GM23338 (cell line): ENCODE data around the gene TEAD2. TPM values are rescaled to one million over a fixed set of nuclear protein-coding genes. Genes with fewer than 3 reads are reported as not detected.

Experiments
- ATAC-seq: fragments of 200-7000 bp; cut with Tn5 transposase; 3 replicates; pipeline ENCODE4 v1.9.1; 2020
- DNase-seq: peaks from one replicate; pipeline ENCODE4 v3.0.0-alpha.2; 2015; ENCODE audit warnings: low spot score
- H2AFZ ChIP-seq: fragments of 200-600 bp; sonication (generic); 2 replicates; pipeline ENCODE4 v1.8.0; 2016; ENCODE audit warnings: antibody characterized with exemption, mild to moderate bottlenecking, moderate library complexity
- H3F3A ChIP-seq: fragments of 200-600 bp; sonication (generic); replicated peaks from 2 replicates; pipeline ENCODE4 v1.8.0; 2017; ENCODE audit warnings: antibody characterized with exemption, mixed run types, low read depth
- H3K27ac ChIP-seq: fragments of 200-600 bp; sonication (generic); 2 replicates; pipeline ENCODE4 v1.6.1; 2016; ENCODE audit warnings: low read depth
- H3K27me3 ChIP-seq: fragments of 200-600 bp; sonication (generic); 2 replicates; pipeline ENCODE4 v1.8.0; 2016; ENCODE audit warnings: mild to moderate bottlenecking, mixed run types, moderate library complexity; ENCODE audit not compliant: insufficient read depth
- H3K36me3 ChIP-seq: fragments of 200-600 bp; sonication (generic); 2 replicates; pipeline ENCODE4 v1.8.0; 2016; ENCODE audit warnings: mild to moderate bottlenecking; ENCODE audit not compliant: insufficient read depth
- H3K4me1 ChIP-seq: fragments of 200-600 bp; sonication (generic); 2 replicates; pipeline ENCODE4 v1.8.0; 2016; ENCODE audit warnings: mild to moderate bottlenecking, moderate library complexity; ENCODE audit not compliant: insufficient read depth
- H3K4me2 ChIP-seq: fragments of 200-600 bp; sonication (generic); 2 replicates; pipeline ENCODE4 v1.7.1; 2017; ENCODE audit warnings: mixed run types
- H3K4me3 ChIP-seq: fragments of 200-600 bp; sonication (generic); 2 replicates; pipeline ENCODE4 v1.6.1; 2016; ENCODE audit warnings: mixed run types
- H3K79me2 ChIP-seq: fragments of 200-600 bp; sonication (generic); replicated peaks from 2 replicates; pipeline ENCODE4 v1.8.0; 2017; ENCODE audit warnings: mild to moderate bottlenecking; ENCODE audit not compliant: insufficient read depth
- H3K9me2 ChIP-seq: fragments of 200-600 bp; sonication (generic); 2 replicates; pipeline ENCODE4 v1.8.0; 2017; ENCODE audit not compliant: insufficient read depth
- H4K20me1 ChIP-seq: fragments of 200-600 bp; sonication (generic); replicated peaks from 2 replicates; pipeline ENCODE4 v1.8.0; 2017; ENCODE audit warnings: mild to moderate bottlenecking; ENCODE audit not compliant: insufficient read depth
- H3K27ac Mint-ChIP-seq: 2 replicates; pipeline ENCODE4 v1.8.0; 2020; ENCODE audit warnings: inconsistent platforms, mild to moderate bottlenecking, moderate library complexity, mixed read lengths
- H3K27me3 Mint-ChIP-seq: 3 replicates; pipeline ENCODE4 v1.8.0; 2022; ENCODE audit warnings: low read depth, mild to moderate bottlenecking, moderate library complexity, mixed read lengths, inconsistent platforms; ENCODE audit not compliant: insufficient read depth, poor library complexity
- H3K36me3 Mint-ChIP-seq: 3 replicates; pipeline ENCODE4 v1.8.0; 2021; ENCODE audit warnings: low read depth, mild to moderate bottlenecking, inconsistent platforms, moderate library complexity, mixed read lengths
- H3K4me1 Mint-ChIP-seq: 3 replicates; pipeline ENCODE4 v1.8.0; 2020; ENCODE audit warnings: mild to moderate bottlenecking, inconsistent platforms, mixed read lengths
- H3K4me3 Mint-ChIP-seq: 3 replicates; pipeline ENCODE4 v1.8.0; 2021; ENCODE audit warnings: moderate library complexity, mild to moderate bottlenecking, inconsistent platforms, mixed read lengths
- H3K9me3 Mint-ChIP-seq: 3 replicates; pipeline ENCODE4 v1.8.0; 2020; ENCODE audit warnings: moderate library complexity, mild to moderate bottlenecking, inconsistent platforms, mixed read lengths
- CREB1 ChIP-seq: fragments of 250-450 bp; sonication (Bioruptor Pico); IDR thresholded peaks from 2 replicates; pipeline ENCODE4 v1.5.0; 2020; ENCODE audit warnings: low read depth, mild to moderate bottlenecking, moderate library complexity
- ETS1 ChIP-seq: IDR thresholded peaks from 2 replicates; pipeline ENCODE4 v1.6.1; 2016; ENCODE audit warnings: antibody characterized with exemption
- EZH2phosphoT487 ChIP-seq: fragments of 200-600 bp; sonication (generic); IDR thresholded peaks from one replicate; pipeline ENCODE4 v1.8.1; 2018; ENCODE audit warnings: antibody characterized with exemption; ENCODE audit not compliant: unreplicated experiment
- POLR2AphosphoS5 ChIP-seq: IDR thresholded peaks from 2 replicates; pipeline ENCODE4 v1.6.1; 2016; ENCODE audit warnings: antibody characterized with exemption, low read depth
- ZNF331 ChIP-seq: fragments of 250-450 bp; sonication (Bioruptor Pico); IDR thresholded peaks from 2 replicates; pipeline ENCODE4 v1.5.0; 2020; ENCODE audit warnings: low read depth, mild to moderate bottlenecking, moderate library complexity
- microRNA-seq: library from miRNA; unstranded; fragments of <30 nt; microRNA quantifications from one replicate; pipeline ENCODE4, GENCODE V29; 2017
- polyA plus RNA-seq: library from polyadenylated mRNA; unstranded; fragments of >200 nt; fragmentation: Nextera tagmentation; extraction: Ambion mirVana; gene quantifications from 2 replicates; pipeline ENCODE4 v1.2.1, GENCODE V29; 2016
- small RNA-seq: library from RNA; depleted of rRNA; stranded (forward); fragments of <200 nt; gene quantifications from one replicate; pipeline ENCODE3, GENCODE V24; 2014; ENCODE audit warnings: low replicate concordance
- total RNA-seq: library from RNA; depleted of rRNA; stranded (reverse); fragments of >200 nt; shearing (Covaris generic); gene quantifications from 2 replicates; pipeline ENCODE4 v1.2.3, GENCODE V29; 2014; rRNA removed
- TF ChIP-seq, protein P1 (sequence below): fragments of 250-450 bp; sonication (Bioruptor Pico); IDR thresholded peaks from 2 replicates; pipeline ENCODE4 v1.5.0; 2020; ENCODE audit warnings: mild to moderate bottlenecking, moderate library complexity

The TEAD2 gene
- total and polyA plus RNA-seq, 2 experiments from 2014 or later: 30.3 to 82.5 TPM

DNA sequence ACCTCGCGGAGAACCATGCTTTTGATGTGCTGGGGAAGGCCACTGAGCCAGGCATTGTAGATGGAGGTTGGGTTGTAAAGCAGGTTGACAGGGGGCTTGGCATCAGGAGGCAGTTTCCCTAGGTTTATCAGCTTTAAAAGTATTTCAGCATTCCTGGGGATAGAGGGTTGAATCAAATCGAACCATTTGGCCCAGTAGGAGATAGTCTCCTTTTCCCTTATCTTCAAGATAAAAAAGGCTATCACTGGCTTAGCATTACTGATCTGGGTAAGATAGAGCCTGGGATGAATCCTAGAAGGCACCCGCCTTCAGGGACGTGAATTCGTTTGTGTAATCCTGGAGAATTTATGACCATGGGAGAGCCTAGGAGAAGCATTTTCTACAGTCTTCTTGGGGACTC is 67.8 kb downstream of the TEAD2 start:
- H3K27me3 ChIP-seq: no peaks in the 10 kb centered on the region
- ATAC-seq: no peak
- H3K9me2 ChIP-seq: no peaks in the 10 kb centered on the region
- Mint-ChIP-seq H3K27me3 (no peaks in the 10 kb centered on the region), H3K27ac (no peak overlapping the region), H3K36me3 (no peaks in the 10 kb centered on the region), H3K9me3 (no peaks in the 10 kb centered on the region; the same call in 2 of the 3 replicates), H3K4me1 (no peaks in the 10 kb centered on the region), H3K4me3 (no peak overlapping the region)
- no peaks in the 10 kb centered on the region for H3F3A ChIP-seq
- H3K79me2 ChIP-seq: no peaks in the 10 kb centered on the region
- H2AFZ ChIP-seq: no peak overlapping the region
- no peak overlapping the region for H3K4me2 ChIP-seq
- TF ChIP-seq ETS1: no peak
- TF ChIP-seq CREB1 (CRISPR knock-in tag): no peak
- no peak for TF ChIP-seq POLR2AphosphoS5
- TF ChIP-seq, protein P1, sequence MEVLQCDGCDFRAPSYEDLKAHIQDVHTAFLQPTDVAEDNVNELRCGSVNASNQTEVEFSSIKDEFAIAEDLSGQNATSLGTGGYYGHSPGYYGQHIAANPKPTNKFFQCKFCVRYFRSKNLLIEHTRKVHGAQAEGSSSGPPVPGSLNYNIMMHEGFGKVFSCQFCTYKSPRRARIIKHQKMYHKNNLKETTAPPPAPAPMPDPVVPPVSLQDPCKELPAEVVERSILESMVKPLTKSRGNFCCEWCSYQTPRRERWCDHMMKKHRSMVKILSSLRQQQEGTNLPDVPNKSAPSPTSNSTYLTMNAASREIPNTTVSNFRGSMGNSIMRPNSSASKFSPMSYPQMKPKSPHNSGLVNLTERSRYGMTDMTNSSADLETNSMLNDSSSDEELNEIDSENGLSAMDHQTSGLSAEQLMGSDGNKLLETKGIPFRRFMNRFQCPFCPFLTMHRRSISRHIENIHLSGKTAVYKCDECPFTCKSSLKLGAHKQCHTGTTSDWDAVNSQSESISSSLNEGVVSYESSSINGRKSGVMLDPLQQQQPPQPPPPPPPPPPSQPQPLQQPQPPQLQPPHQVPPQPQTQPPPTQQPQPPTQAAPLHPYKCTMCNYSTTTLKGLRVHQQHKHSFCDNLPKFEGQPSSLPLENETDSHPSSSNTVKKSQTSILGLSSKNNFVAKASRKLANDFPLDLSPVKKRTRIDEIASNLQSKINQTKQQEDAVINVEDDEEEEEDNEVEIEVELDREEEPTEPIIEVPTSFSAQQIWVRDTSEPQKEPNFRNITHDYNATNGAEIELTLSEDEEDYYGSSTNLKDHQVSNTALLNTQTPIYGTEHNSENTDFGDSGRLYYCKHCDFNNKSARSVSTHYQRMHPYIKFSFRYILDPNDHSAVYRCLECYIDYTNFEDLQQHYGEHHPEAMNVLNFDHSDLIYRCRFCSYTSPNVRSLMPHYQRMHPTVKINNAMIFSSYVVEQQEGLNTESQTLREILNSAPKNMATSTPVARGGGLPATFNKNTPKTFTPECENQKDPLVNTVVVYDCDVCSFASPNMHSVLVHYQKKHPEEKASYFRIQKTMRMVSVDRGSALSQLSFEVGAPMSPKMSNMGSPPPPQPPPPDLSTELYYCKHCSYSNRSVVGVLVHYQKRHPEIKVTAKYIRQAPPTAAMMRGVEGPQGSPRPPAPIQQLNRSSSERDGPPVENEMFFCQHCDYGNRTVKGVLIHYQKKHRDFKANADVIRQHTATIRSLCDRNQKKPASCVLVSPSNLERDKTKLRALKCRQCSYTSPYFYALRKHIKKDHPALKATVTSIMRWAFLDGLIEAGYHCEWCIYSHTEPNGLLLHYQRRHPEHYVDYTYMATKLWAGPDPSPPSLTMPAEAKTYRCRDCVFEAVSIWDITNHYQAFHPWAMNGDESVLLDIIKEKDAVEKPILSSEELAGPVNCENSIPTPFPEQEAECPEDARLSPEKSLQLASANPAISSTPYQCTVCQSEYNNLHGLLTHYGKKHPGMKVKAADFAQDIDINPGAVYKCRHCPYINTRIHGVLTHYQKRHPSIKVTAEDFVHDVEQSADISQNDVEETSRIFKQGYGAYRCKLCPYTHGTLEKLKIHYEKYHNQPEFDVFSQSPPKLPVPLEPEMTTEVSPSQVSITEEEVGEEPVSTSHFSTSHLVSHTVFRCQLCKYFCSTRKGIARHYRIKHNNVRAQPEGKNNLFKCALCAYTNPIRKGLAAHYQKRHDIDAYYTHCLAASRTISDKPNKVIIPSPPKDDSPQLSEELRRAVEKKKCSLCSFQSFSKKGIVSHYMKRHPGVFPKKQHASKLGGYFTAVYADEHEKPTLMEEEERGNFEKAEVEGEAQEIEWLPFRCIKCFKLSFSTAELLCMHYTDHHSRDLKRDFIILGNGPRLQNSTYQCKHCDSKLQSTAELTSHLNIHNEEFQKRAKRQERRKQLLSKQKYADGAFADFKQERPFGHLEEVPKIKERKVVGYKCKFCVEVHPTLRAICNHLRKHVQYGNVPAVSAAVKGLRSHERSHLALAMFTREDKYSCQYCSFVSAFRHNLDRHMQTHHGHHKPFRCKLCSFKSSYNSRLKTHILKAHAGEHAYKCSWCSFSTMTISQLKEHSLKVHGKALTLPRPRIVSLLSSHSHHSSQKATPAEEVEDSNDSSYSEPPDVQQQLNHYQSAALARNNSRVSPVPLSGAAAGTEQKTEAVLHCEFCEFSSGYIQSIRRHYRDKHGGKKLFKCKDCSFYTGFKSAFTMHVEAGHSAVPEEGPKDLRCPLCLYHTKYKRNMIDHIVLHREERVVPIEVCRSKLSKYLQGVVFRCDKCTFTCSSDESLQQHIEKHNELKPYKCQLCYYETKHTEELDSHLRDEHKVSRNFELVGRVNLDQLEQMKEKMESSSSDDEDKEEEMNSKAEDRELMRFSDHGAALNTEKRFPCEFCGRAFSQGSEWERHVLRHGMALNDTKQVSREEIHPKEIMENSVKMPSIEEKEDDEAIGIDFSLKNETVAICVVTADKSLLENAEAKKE (CRISPR knock-in tag): no peak
- no peak for TF ChIP-seq EZH2phosphoT487
- no peak for TF ChIP-seq ZNF331
- H3K27ac ChIP-seq: no peak overlapping the region
- H3K4me1 ChIP-seq: no peaks in the 10 kb centered on the region; the same call in 1 of the 2 replicates
- no peaks in the 10 kb centered on the region for H3K36me3 ChIP-seq
- no peak overlapping the region for H3K4me3 ChIP-seq
- no peaks in the 10 kb centered on the region for H4K20me1 ChIP-seq
- no peak for DNase-seq

Small RNAs within 50 kb of the gene (microRNA-seq; reads per million reads assigned to microRNA genes)
- not detected for gene MIR4324

Small RNAs within 50 kb of the gene (small RNA-seq; reads per million reads assigned to genes)
- not detected for gene MIR4324

Other genes starting within 250 kb of the TEAD2 start
- gene LIN7B, start 248.0 kb downstream of the TEAD2 start, total RNA-seq: 1.2 and 7.8 TPM in 2 replicates
- 8.6 and 10.5 TPM in 2 replicates for gene LIN7B, start 248.0 kb downstream of the TEAD2 start, polyA plus RNA-seq
- gene C19orf73, start 243.3 kb downstream of the TEAD2 start, total RNA-seq: 2.6 and 8.1 TPM in 2 replicates
- gene C19orf73, start 243.3 kb downstream of the TEAD2 start, polyA plus RNA-seq: 8.0 and 9.1 TPM in 2 replicates
- 22.6 and 29.7 TPM in 2 replicates for gene PPFIA3, start 242.9 kb downstream of the TEAD2 start, total RNA-seq
- gene PPFIA3, start 242.9 kb downstream of the TEAD2 start, polyA plus RNA-seq: 21.3 and 25.4 TPM in 2 replicates
- 1.4 and 1.9 TPM in 2 replicates for gene HRC, start 207.0 kb downstream of the TEAD2 start, total RNA-seq
- gene HRC, start 207.0 kb downstream of the TEAD2 start, polyA plus RNA-seq: 2.0 and 2.5 TPM in 2 replicates
- 11.6 and 16.5 TPM in 2 replicates for gene TRPM4, start 204.6 kb downstream of the TEAD2 start, total RNA-seq
- 25.7 and 30.4 TPM in 2 replicates for gene TRPM4, start 204.6 kb downstream of the TEAD2 start, polyA plus RNA-seq
- gene SLC6A16, start 37.2 kb downstream of the TEAD2 start, total RNA-seq: 0.31 and 1.6 TPM in 2 replicates
- 1.4 and 1.8 TPM in 2 replicates for gene SLC6A16, start 37.2 kb downstream of the TEAD2 start, polyA plus RNA-seq
- gene CD37, start 27.0 kb downstream of the TEAD2 start, total RNA-seq: not detected in 2 replicates
- 106 and 114 TPM in 2 replicates for gene CD37, start 27.0 kb downstream of the TEAD2 start, polyA plus RNA-seq
- 0.76 TPM in 1 of 2 replicates, not detected in the other for gene DKKL1, start 1.5 kb upstream of the TEAD2 start, total RNA-seq
- gene DKKL1, start 1.5 kb upstream of the TEAD2 start, polyA plus RNA-seq: 2.9 and 3.6 TPM in 2 replicates
- not detected in 2 replicates for gene KASH5, start 25.8 kb upstream of the TEAD2 start, total RNA-seq
- gene KASH5, start 25.8 kb upstream of the TEAD2 start, polyA plus RNA-seq: 0.44 TPM in 1 of 2 replicates, not detected in the other
- not detected in 2 replicates for gene PTH2, start 61.0 kb upstream of the TEAD2 start, total RNA-seq
- gene PTH2, start 61.0 kb upstream of the TEAD2 start, polyA plus RNA-seq: 1.3 and 1.6 TPM in 2 replicates
- gene GFY, start 63.0 kb upstream of the TEAD2 start, total RNA-seq: not detected in 2 replicates
- 1.2 and 1.7 TPM in 2 replicates for gene GFY, start 63.0 kb upstream of the TEAD2 start, polyA plus RNA-seq
- 0.90 and 1.6 TPM in 2 replicates for gene SLC17A7, start 79.1 kb upstream of the TEAD2 start, total RNA-seq
- 1.5 TPM in 2 replicates for gene SLC17A7, start 79.1 kb upstream of the TEAD2 start, polyA plus RNA-seq
- gene PIH1D1, start 89.4 kb upstream of the TEAD2 start, total RNA-seq: 147 and 164 TPM in 2 replicates
- gene PIH1D1, start 89.4 kb upstream of the TEAD2 start, polyA plus RNA-seq: 93.6 and 103 TPM in 2 replicates
- gene ALDH16A1, start 90.8 kb upstream of the TEAD2 start, total RNA-seq: 57.3 and 62.3 TPM in 2 replicates
- 16.8 and 20.0 TPM in 2 replicates for gene ALDH16A1, start 90.8 kb upstream of the TEAD2 start, polyA plus RNA-seq
- 0.49 TPM in 1 of 2 replicates, not detected in the other for gene FLT3LG, start 111.8 kb upstream of the TEAD2 start, total RNA-seq
- 1.8 and 3.3 TPM in 2 replicates for gene FLT3LG, start 111.8 kb upstream of the TEAD2 start, polyA plus RNA-seq
- gene RPL13A, start 125.2 kb upstream of the TEAD2 start, total RNA-seq: 2,007 and 2,412 TPM in 2 replicates
- 2,105 and 2,261 TPM in 2 replicates for gene RPL13A, start 125.2 kb upstream of the TEAD2 start, polyA plus RNA-seq
- 4,006 and 4,643 TPM in 2 replicates for gene RPS11, start 134.0 kb upstream of the TEAD2 start, total RNA-seq
- gene RPS11, start 134.0 kb upstream of the TEAD2 start, polyA plus RNA-seq: 2,646 and 2,793 TPM in 2 replicates
- 23.5 and 41.7 TPM in 2 replicates for gene FCGRT, start 150.2 kb upstream of the TEAD2 start, total RNA-seq
- gene FCGRT, start 150.2 kb upstream of the TEAD2 start, polyA plus RNA-seq: 62.3 and 66.8 TPM in 2 replicates
- 44.0 and 54.8 TPM in 2 replicates for gene RCN3, start 165.6 kb upstream of the TEAD2 start, total RNA-seq
- 40.2 and 45.8 TPM in 2 replicates for gene RCN3, start 165.6 kb upstream of the TEAD2 start, polyA plus RNA-seq
- gene NOSIP, start 218.1 kb upstream of the TEAD2 start, total RNA-seq: 88.5 and 89.8 TPM in 2 replicates
- 141 and 143 TPM in 2 replicates for gene NOSIP, start 218.1 kb upstream of the TEAD2 start, polyA plus RNA-seq
- 3.8 and 10.5 TPM in 2 replicates for gene PRRG2, start 218.9 kb upstream of the TEAD2 start, total RNA-seq
- 2.0 and 2.3 TPM in 2 replicates for gene PRRG2, start 218.9 kb upstream of the TEAD2 start, polyA plus RNA-seq
- gene PRR12, start 228.8 kb upstream of the TEAD2 start, total RNA-seq: 32.1 and 41.6 TPM in 2 replicates
- 8.6 and 10.3 TPM in 2 replicates for gene PRR12, start 228.8 kb upstream of the TEAD2 start, polyA plus RNA-seq